ENCODE measurements around the gene TMCC3.

Gene TMCC3

GRCh38 chr12:94621662-94622359 lies 28.5 kb downstream of the TMCC3 start:
- peak overlapping the region; percentile 55 for H3K27ac Mint-ChIP-seq

GRCh38 chr12:94620621-94621020 lies 29.7 kb downstream of the TMCC3 start:
- TF ChIP-seq, protein P1, sequence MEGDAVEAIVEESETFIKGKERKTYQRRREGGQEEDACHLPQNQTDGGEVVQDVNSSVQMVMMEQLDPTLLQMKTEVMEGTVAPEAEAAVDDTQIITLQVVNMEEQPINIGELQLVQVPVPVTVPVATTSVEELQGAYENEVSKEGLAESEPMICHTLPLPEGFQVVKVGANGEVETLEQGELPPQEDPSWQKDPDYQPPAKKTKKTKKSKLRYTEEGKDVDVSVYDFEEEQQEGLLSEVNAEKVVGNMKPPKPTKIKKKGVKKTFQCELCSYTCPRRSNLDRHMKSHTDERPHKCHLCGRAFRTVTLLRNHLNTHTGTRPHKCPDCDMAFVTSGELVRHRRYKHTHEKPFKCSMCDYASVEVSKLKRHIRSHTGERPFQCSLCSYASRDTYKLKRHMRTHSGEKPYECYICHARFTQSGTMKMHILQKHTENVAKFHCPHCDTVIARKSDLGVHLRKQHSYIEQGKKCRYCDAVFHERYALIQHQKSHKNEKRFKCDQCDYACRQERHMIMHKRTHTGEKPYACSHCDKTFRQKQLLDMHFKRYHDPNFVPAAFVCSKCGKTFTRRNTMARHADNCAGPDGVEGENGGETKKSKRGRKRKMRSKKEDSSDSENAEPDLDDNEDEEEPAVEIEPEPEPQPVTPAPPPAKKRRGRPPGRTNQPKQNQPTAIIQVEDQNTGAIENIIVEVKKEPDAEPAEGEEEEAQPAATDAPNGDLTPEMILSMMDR (IDR thresholded peaks at IDR 0.05) = no peak
- DNase-seq = no peak
- Mint-ChIP-seq H3K4me1 (peaks cover 29% of the 10 kb centered on the region), H3K4me3 (no peak overlapping the region), H3K36me3 (ENCODE audit: low read depth) (peaks cover 46% of the 10 kb centered on the region), H3K27ac (no peak overlapping the region), H3K27me3 (ENCODE audit: low read depth, poor library complexity) (no peaks in the 10 kb centered on the region), H3K9me3 (peaks cover 18% of the 10 kb centered on the region)

More at GRCh38 chr12:94621662-94622359, 28.5 kb downstream of the TMCC3 start:
- peaks cover 29% of the 10 kb centered on the region for H3K4me1 Mint-ChIP-seq
- TF ChIP-seq, protein P1 (IDR thresholded peaks at IDR 0.05) = no peak
- H3K36me3 Mint-ChIP-seq (ENCODE audit: low read depth) = peaks cover 58% of the 10 kb centered on the region
- H3K4me3 Mint-ChIP-seq = peak overlapping the region; percentile 26
- DNase-seq = no peak
- H3K27me3 Mint-ChIP-seq (ENCODE audit: low read depth, poor library complexity) = peaks cover 3% of the 10 kb centered on the region
- peaks cover 30% of the 10 kb centered on the region for H3K9me3 Mint-ChIP-seq

GRCh38 chr12:94618995-94619695 lies 31.2 kb downstream of the TMCC3 start:
- peaks cover 29% of the 10 kb centered on the region for H3K4me1 Mint-ChIP-seq
- H3K9me3 Mint-ChIP-seq = peaks cover 3% of the 10 kb centered on the region
- H3K4me3 Mint-ChIP-seq = peak overlapping the region; percentile 26
- H3K36me3 Mint-ChIP-seq (ENCODE audit: low read depth) = peaks cover 33% of the 10 kb centered on the region
- no peaks in the 10 kb centered on the region for H3K27me3 Mint-ChIP-seq (ENCODE audit: low read depth, poor library complexity)
- no peak for DNase-seq
- peak overlapping the region; percentile 60 for H3K27ac Mint-ChIP-seq
- TF ChIP-seq, protein P1 (IDR thresholded peaks at IDR 0.05) = no peak

- DNase-seq = no peak
- Mint-ChIP-seq H3K36me3 (ENCODE audit: low read depth) (peaks cover 26% of the 10 kb centered on the region), H3K4me1 (peaks cover 22% of the 10 kb centered on the region), H3K27me3 (ENCODE audit: low read depth, poor library complexity) (no peaks in the 10 kb centered on the region), H3K4me3 (no peak overlapping the region), H3K27ac (no peak overlapping the region), H3K9me3 (no peaks in the 10 kb centered on the region)
- TF ChIP-seq, protein P1 (IDR thresholded peaks at IDR 0.05) = no peak
Measured at GRCh38 chr12:94617101-94617500, 33.3 kb downstream of the TMCC3 start.

GRCh38 chr12:94616203-94616729 lies 34.1 kb downstream of the TMCC3 start:
- Mint-ChIP-seq H3K27ac (no peak overlapping the region), H3K27me3 (ENCODE audit: low read depth, poor library complexity) (no peaks in the 10 kb centered on the region), H3K4me3 (no peak overlapping the region), H3K9me3 (peaks cover 5% of the 10 kb centered on the region), H3K4me1 (peaks cover 14% of the 10 kb centered on the region), H3K36me3 (ENCODE audit: low read depth) (peaks cover 25% of the 10 kb centered on the region)
- TF ChIP-seq, protein P1 (IDR thresholded peaks at IDR 0.05) = no peak
- peak; percentile 18 for DNase-seq

Measured in nephron progenitor cell (in vitro differentiated cells).